SKM-1 treated with dmso at 0.1 percent for 144 hours (cell line): Measurements from ENCODE around the gene PER1.
A peak's percentile ranks its signal among the peaks of the same experiment; 100 is the strongest.
"Not testable (repeated sequence)": the region's sequence is repeated elsewhere in the genome, so short reads cannot be mapped to it uniquely, and the experiment has no call there.

Experiments
- DNase-seq: peaks from one replicate; lab custom pipeline; 2025; ENCODE audit not compliant: unreplicated experiment; lab: John Stamatoyannopoulos, UW

PER1 gene

GRCh38 chr17:8152112-8152775, at the start of gene PER1:
PER1 (minus strand) TSS chr17:8152404; CDS start chr17:8150706, 1,698 bp downstream.
- DNase-seq: peak; percentile 64

GRCh38 chr17:8192070-8192815, 40.0 kb upstream of the PER1 start:
- peak; percentile 13 for DNase-seq

GRCh38 chr17:8190506-8190905, 38.3 kb upstream of the PER1 start:
- no peak for DNase-seq

GRCh38 chr17:8189711-8190477, 37.7 kb upstream of the PER1 start, which contains the start of gene BORCS6:
BORCS6 (minus strand) TSS chr17:8190180; CDS start chr17:8190140, 40 bp downstream.
- peak; percentile 91 for DNase-seq

GRCh38 chr17:8189041-8189710, 37.0 kb upstream of the PER1 start:
- no peak for DNase-seq

- DNase-seq: no peak
These were observed 36.1 kb upstream of the PER1 start for GRCh38 chr17:8188263-8188839.

- DNase-seq: peak; percentile 89
These were observed 35.5 kb upstream of the PER1 start for GRCh38 chr17:8187517-8188262.

- peak; percentile 71 for DNase-seq
These were observed 34.7 kb upstream of the PER1 start for GRCh38 chr17:8186787-8187516.

- DNase-seq: no peak
These were observed 34.2 kb upstream of the PER1 start for GRCh38 chr17:8186446-8186786.

- DNase-seq: no peak
These were observed 33.6 kb upstream of the PER1 start for GRCh38 chr17:8185582-8186445.

GRCh38 chr17:8176998-8177731, 25.0 kb upstream of the PER1 start:
- no peak for DNase-seq

- DNase-seq: peak; percentile 66
These were observed 24.2 kb upstream of the PER1 start, which contains the start of gene TMEM107 for GRCh38 chr17:8176197-8176940. TMEM107 (minus strand) TSS chr17:8176380; CDS start chr17:8176286, 94 bp downstream.

GRCh38 chr17:8175795-8176196, 23.6 kb upstream of the PER1 start:
- no peak for DNase-seq

- DNase-seq: no peak
These were observed 21.7 kb upstream of the PER1 start for GRCh38 chr17:8173871-8174322.

GRCh38 chr17:8173056-8173870, 21.1 kb upstream of the PER1 start:
- DNase-seq: peak; percentile 76

GRCh38 chr17:8170186-8170585, 18.0 kb upstream of the PER1 start:
- not testable (repeated sequence) for DNase-seq
